ENCODE data around the gene ANKRD17.

Gene ANKRD17

DNA sequence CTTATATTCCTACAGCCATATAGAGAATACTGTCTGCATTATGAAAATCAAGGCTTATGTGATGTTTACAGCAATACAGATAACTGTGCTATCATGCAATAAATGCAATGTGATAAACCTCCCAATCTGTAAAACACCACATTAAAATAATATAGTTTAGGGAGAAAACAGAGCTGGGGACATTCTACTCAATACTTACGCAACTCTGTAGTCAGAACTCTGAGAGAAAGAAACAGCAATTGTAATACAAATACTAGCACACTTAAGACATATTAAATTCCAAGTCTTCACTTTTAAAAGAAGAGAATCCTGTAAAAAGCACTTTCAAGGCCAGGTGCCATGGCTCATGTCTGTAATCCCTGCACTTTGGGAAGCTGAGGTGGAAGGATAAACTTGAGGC, 61.4 kb downstream of the ANKRD17 start:
- DNase-seq, result no peak

DNA sequence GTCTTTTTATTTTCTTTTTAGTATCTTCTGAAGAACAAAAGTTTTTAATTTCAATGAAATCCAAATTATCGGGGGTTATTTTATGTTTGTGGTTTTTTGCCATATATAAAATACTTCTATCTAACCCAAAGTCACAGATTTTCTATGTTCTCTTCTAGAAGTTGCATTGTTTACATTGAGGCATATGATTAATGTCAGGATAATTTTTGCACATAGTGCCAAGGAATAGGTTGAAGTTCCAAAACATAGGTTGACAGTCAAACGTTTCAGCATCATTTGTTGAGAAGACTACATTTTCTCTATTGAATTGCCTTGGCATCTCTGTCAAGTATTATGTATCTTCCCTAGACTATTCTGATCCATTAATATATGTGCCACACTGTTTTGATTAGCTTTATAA, 64.5 kb downstream of the ANKRD17 start:
- DNase-seq, result no peak

DNA sequence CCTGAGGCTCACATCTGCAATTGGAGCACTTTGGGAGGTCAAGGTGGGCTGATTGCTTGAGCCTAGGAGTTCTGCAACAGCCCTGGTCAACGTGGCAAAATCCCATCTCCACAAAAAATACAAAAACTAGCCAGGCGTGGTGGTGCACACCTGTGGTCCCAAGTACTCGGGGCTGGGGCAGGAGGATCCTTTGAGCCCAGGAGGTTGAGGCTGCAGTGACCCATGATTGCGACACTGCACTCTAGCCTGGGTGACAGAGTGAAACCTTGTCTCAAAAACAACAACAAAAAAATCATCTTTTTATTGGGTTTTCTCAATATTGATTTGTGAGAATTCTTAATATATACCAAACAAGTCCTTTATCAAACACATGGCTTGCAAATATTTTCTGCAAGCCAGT, 64.9 kb downstream of the ANKRD17 start:
- no peak for DNase-seq

DNA sequence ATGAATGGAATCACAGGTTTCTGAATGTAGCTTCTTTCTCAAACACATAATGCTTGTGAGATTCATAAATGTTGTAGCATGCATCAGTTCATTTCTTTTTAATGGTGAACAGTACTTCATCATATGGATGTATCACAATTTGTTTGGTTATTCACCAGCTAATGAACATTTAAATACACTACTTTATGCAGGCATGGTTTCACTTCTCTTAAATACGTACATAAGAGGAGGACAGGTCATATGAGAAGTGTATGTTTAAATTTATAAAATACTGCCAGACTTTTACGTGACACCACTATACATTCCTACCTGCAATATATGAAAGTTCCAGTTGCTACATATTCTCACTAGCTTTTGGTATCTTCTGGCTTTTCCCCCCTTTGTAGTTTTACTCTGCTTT, 65.4 kb downstream of the ANKRD17 start:
- DNase-seq, result no peak

DNA sequence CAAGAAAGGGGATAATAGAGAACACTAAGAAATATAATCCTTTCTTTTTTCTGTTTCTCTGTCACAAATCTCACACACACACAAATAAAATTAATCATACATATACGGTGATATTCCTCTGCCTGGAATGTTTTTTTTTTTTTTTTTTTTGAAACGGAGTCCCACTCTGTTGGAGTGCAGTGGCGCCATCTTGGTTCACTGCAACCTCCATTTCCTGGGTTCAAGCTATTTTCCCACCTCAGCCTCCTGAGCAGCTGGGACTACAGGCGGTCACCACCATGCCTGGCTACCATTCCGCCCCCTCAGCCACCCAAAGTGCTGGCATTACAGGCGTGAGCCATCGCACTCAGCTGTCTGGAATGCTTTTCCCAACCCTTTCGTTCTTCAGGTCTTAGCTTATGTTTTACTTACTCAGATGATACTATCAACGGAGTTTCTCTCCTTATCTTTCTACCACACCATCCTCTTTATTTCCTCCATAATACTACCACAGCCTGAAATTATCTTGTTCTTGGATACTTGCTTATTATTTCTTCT, 69.3 kb downstream of the ANKRD17 start:
- no peak for DNase-seq

DNA sequence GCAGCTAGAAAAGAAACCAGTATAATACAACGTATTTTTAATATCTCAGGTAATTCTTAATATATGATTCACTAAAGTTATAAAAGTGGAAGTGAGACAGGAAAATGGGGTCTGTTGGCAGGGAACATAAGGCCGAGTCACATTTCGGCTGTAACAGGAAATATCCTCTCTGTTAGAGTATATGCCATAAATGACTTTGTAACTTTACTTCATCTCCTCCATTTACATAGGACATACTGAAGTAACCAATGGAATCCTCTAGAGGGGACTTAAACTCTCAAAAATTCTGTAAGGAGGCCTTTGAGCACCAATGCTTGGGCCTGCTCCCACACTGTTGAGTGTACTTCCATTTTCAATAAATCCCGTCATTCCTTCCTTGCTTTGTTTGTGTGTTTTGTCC, 71.3 kb downstream of the ANKRD17 start:
- DNase-seq, result no peak

DNA sequence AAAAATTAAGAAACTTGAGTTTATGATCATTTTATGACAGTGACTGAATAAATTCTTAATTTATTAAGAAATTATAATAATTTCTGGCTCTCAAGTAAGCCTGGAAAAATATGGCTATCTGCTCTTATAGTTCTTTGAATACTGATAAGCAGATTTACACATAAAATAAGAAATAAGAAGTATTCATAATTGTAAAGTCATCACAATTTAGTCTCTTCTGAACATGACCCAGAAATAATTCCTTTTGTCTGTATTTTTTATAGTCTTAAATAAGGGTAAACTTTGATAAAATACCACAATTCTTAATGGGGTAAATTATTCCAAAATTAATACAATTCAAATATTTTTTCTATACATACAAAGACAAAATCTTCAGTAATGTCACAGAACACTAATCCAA, 72.7 kb downstream of the ANKRD17 start:
- no peak for DNase-seq

DNA sequence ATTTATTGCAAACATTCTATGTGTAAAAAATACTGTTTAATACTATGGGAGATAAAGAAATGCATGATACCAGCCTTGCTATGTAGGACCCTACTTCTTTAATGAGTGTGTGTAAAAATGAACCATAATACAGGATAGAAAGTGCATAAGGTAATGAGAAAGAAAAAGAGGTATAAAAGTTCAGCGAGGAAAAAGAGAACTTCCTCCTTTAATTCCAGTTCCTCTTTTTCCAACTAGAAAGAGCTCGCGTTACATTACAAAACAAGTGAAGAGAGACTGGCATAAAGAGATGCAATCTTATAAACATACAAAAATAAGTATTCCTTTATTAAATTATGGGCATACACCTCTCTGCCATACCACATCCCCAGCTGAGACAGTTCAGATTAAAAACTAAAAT, 77.4 kb downstream of the ANKRD17 start:
- no peak for DNase-seq

DNA sequence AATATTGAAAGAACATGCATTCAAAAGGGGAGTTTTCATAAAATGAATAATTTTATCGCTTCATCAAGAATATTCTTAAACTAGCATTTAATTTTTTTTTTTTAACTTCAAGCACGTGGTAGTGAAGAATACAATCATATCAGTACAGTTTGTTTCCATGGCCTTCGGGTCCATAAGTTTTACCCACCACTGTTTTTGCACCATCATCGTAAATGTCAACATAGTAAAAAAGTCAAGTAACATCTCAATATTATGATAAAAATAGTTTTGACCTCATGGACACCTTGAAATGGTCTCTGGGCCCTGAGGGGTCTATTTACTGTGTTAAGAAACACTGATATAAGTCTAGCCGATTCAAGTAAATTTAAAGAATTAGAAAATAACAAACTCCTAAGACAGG, 80.2 kb downstream of the ANKRD17 start:
- no peak for DNase-seq

DNA sequence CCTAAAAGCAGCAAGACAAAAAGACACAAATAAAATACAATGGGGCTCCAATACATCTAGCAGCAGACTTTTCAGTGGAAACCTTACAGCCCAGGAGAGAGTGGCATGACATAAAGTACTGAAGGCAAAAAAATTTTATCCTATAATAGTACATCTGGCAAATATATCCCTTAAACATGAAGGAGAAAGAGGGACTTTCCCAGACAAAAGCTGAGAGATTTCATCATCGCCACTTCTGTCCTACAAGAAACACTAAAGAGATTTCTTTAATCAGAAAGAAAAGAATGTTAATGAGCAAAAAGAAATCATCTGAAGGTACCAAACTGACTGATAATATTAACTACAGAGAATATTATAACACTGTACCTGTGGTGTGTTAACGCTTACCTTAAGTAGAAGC, 86.4 kb downstream of the ANKRD17 start:
- DNase-seq, result no peak

DNA sequence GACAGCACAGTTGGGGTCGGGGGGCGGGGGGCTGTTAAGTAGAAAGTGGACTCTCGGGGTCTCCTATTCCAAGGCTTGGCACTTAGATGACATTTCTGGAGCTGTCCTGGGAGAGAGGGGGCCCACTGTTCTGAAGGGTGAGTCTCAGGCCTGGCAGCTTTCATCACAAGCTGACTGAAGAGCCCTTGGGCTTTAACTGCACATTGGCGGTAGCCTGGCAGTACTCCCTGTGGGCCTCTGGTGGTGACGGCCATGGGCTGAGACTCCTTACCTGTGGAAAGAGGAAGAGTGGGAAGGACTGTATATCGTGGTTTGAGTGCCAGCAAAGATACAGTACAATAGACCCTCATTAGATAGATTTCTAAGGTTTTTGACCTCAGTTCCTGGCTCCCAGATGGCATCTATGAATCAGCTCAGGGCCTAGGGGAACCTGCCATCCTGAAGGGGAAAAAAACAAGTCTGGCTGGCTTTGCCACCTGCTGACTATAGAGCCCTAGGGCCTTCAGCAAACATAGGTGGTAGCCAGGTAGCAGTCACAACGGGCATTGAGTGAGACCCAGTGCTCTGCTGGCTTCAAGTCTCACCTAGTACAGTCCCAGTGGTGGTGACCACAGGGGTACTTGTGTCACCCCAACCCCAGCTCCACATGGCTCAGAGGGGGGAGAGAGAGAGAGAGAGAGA, 87.9 kb downstream of the ANKRD17 start:
- no peak for DNase-seq

DNA sequence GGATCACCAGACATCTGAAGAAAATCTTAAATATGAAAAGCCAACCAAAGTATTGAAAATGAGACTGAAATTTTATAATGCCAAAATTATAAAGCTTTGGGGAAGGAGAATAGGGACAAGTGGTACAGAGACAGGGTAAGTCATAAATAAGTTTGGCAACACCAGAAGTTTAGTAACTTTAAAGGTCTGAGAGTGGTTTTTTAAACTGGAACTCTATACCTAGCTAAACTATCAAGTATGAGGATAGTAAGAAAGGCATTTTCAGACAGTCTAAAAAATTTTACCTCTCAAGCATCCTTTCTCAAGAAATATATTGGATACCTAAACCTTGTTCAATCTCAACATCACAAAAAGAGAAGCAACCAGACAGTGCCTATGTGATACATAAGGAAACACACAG, 92.4 kb downstream of the ANKRD17 start:
- DNase-seq, result no peak

DNA sequence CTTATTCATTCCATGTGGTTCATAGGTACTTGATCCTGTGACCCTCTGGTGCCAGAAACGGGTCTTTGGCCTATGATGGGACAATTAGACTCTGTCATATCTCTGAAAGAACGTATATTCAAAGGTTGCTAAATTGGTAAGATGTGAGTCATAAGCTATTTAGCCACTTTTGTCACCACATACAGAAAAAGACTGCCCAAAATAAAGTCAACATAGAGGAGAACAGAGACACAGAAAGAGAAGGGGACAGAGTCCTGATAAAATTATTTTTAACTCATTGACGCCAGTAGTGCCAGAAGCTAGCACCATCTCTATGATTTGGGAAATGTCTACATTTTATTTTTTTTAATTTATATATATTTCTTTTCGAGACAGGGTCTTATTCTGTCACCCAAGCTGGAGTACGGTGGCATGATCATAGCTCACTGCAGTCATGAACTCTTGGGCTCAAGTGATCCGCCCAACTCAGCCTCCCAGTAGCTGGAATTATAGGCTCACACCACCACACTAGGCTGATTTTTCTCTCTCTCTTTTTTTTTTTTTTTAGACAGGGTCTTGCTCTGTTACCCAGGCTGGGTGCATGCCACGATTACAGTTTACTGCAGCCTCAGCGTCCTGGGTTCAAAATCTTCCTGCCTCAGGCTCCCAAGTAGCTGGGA, 96.9 kb downstream of the ANKRD17 start:
- DNase-seq, result no peak

DNA sequence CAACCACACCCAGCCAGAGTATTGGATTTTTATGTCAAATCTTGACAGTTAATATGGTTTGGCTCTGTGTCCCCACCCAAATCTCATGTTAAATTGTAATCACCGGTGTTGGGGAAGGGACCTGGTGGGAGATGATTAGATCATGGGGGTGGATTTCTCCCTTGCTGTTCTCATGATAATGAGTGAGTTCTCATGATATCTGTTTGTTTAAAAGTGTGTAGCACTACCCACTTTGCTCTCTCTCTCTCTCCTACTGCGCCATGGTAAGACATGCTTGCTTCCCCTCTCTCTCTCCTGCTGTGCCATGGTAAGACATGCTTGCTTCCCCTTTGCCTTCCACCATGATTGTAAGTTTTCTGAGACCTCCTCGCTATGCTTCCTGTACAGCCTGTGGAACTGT, 102.2 kb downstream of the ANKRD17 start:
- DNase-seq, result no peak

DNA sequence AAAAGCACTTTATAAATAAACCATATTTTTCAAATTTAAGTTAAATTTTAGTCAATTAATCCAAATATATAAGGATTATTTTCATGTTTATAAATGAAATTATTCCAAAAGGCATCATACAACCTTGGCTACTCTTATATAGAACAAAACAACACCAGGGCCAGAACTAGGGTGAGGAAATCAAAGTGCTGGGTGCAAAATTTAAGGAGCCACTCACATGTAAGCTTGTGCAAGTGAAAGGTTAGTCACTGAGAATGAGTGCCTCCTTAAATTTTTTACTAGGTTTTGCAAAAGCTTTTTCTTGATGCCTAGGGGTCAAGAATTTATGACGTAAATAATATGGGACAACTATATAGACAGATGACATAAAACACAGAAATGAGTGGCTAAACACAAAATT, 105.7 kb downstream of the ANKRD17 start:
- no peak for DNase-seq

DNA sequence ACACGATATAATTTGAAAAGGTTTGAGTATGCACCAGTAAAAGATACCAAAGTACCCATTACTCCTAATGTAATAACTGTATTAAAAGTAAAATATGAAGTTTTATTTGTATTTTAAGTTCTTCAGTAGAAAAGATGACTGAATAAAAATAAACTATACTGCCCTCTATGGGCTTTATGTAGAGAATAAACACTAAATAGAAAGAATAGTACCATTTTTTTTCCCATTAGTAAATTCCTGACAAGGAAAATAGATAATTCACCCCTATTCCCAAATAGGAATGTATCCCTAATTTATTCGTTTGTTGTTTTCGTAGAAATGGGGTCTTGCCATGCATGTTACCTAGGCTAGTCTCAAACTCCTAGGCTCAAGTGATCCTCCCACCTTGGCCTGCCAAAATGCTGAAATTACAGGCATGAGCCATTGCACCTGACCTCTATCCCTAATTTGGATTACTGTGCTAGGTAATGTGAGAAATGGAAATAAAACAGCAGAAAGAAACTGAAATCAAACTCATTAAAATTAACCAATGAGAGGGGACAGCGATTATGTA, 115.5 kb downstream of the ANKRD17 start:
- DNase-seq, result no peak

DNA sequence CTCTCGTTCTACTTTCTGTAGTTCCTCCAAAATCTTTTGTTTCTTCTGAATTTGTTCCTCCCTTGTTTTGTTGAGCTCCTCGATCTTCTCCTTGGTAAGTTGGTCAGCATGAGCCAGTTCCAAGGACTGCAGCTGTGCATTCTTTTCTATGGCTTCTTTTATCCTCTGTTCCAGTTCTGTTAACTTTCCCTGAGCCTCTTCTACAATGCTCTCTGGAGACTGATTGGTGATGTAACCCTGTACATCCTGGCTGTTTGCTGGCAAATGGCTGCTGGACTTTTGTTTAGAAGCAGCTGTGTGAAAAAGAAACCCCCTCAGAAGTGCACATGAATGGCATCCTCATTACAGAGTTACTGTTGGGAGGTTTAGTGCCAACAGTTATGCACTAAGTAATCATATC, 118.6 kb downstream of the ANKRD17 start:
- DNase-seq, result no peak

DNA sequence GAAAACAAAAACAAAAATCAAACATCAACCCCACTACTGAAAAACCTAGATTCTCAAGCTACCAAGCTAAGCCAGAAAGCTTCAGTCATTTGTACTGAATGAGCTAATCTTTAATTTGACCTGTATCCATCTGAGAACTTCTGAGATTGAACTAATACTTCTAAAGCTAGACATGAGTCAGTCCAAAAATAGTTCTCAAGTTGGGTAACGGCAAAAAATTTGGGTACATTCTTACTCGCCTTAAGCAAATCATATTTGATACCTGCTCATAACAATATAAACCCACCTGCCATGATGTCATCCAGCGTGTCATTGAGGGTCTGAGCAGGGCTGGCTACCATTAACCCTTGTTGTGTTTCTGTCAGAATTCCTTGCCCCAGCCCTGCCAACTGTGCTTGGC, 119.4 kb downstream of the ANKRD17 start:
- DNase-seq, result no peak

DNA sequence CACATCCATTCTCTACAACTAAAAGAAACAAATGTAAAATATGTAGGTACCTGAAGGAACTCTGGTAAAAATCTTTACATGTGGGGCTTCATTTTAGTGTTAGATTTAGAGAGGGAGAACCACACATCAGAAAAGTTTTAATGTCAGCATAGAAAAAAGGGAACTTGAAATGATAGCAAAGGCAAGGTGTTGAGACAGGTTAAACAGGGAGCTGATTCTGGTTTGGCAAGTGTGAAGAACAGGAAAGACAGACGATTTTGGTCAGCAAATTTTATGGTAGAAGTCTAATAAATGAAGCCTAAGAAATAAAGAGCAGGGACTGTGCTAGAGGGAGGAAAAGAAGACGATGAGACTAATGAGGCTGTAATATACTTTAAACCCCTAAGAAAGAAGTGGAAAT, 121.5 kb downstream of the ANKRD17 start:
- no peak for DNase-seq

DNA sequence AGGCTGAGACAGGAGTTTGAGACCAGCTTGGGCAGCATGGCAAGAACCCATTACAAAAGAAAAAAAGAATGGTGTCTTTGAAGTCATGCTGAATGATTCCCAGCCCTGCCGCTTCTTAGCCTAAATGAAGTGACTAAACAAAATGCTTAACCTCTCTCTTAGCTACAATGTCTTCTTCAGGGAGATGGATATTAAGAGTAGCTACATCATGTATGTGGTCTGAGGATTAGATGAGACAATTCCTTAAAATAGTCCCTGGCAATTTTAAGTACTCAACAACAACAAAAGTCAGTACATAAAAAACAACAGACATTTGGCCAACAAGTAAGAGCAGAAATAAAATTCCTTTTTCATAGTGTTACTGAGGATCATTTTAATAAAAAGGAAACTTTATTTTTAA, 124.8 kb downstream of the ANKRD17 start:
- DNase-seq, result no peak

DNA sequence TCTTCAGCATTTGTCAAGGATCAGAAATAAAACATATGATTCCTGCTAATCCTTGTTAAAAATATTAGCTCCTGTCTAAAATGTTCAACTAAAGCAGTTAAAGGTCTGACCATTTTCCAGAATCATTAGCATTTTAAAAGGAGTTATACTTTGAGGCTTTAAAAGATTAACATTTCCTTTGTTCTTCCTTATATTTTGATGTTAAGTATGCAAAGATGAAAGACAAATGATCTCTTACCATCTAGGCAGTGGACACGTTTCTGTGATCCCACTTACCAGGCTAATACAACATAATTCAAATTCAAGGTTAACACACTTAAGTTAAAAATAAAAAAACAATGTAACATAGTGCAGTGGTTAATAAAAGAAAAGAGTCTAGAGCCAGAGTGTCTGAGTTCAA, 127.3 kb downstream of the ANKRD17 start:
- no peak for DNase-seq

DNA sequence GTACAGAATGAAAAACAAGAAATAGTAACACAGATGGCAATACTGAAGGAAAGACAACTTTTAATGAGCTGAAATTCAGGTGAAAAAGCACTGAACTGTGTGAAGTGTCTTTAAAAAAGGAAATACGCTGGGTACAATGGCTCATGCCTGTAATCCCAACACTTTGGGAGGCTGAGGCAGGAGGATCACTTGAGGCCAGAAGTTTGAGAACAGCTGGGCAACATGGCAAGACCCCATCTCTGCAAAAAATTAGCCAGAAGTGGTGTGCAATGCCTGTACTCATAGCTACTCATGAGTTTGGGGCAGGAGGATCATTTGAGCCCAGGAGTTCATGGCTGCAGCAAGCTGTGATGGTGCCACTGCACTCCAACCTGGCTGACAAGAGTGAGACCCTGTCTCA, 129.3 kb downstream of the ANKRD17 start:
- no peak for DNase-seq

DNA sequence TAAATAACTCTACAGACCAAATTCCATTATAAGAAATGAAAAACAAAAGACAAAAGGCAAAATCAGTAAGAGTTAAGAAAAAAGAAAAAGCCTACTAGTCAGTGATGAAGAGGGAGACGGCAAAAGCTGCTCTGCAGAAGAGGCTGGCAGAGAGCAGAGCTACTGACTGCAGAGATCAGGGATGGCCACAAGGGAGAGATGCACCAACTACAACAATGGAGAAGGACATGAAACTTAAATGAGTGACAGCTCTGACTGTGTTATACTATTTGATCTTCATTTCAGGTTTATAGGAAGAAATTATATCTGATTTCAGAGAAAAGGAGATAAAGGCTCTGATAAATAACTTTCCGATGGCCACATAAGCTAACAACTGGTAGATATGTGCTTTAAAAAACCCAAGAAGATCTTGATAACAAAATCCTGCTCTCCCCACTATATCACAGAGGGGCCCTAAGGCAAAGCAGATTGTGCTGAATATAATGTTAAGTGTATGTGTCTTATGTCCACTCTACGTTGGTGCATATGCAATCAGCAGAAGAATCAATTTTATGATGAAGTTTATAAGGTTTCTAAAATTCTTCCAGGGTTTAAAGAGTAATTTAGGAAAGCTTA, 130.7 kb downstream of the ANKRD17 start:
- no peak for DNase-seq

DNA sequence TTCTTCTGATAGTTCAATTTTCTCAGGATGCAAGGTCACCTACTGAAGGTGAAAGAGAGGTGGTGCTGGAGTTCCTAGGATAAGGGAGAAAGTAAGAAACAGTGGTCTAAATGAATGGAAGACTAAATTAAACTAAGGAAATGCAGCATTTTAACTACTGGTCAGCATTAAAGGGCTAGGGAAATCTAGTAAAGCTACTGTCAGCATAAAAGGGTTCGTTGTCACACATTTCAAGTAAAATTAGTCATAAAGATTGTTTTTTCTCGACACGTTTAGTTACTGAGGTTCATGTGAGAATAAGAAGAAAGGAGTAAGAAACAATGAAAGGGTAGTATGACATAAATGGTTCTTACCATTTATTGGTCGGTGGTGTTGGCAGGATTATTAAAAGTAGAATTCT, 149.1 kb downstream of the ANKRD17 start:
- no peak for DNase-seq

All from NCI-H146 (cell line).